CD4-positive, CD25-positive, alpha-beta regulatory T cell (primary cell): ENCODE data around the gene PDZK1. TPM values are rescaled to one million over a fixed set of nuclear protein-coding genes. Genes with fewer than 3 reads are reported as not detected.
"Not testable (repeated sequence)": the region's sequence is repeated elsewhere in the genome, so short reads cannot be mapped to it uniquely, and the experiment has no call there.

Experiments
- ATAC-seq, 2 donors: fragments of 150-1000 bp; cut with Tn5 transposase; one replicate each; pipeline ENCODE4 v1.10.0; 2021; ENCODE audit warnings: low read depth in 2 of 2, moderate number of reproducible peaks in 2 of 2, moderate library complexity in 1 of 2
- DNase-seq, 3 donors: peaks; one replicate each; pipeline versions ENCODE4 v3.0.0 to v3.0.0-alpha.2; 2012 to 2022; ENCODE audit warnings: mixed read lengths in 1 of 3
- H3K27ac ChIP-seq: one replicate; pipeline ENCODE4 v1.7.0; 2013; ENCODE audit warnings: mild to moderate bottlenecking, low read length; ENCODE audit not compliant: insufficient read depth, poor library complexity, severe bottlenecking
- H3K27me3 ChIP-seq: one replicate; pipeline ENCODE4 v1.7.0; 2013; ENCODE audit warnings: low read length; ENCODE audit not compliant: control insufficient read depth, insufficient read depth
- H3K36me3 ChIP-seq: one replicate; pipeline ENCODE4 v1.7.0; 2013; ENCODE audit warnings: mild to moderate bottlenecking, low read length, moderate library complexity; ENCODE audit not compliant: control insufficient read depth, insufficient read depth
- H3K4me1 ChIP-seq: 2 replicates; pipeline ENCODE4 v1.7.0; 2013; ENCODE audit warnings: mild to moderate bottlenecking, low read length; ENCODE audit not compliant: insufficient read depth, control insufficient read depth, poor library complexity, severe bottlenecking
- H3K4me3 ChIP-seq: one replicate; pipeline ENCODE4 v1.7.0; 2013; ENCODE audit warnings: low read depth, mild to moderate bottlenecking, low read length, moderate library complexity
- H3K9me3 ChIP-seq, 2 experiments: 1 replicate in 1 of 2; 2 replicates in 1 of 2; pipeline ENCODE4 v1.7.0; 2013; ENCODE audit warnings: low read length in 2 of 2, mild to moderate bottlenecking in 1 of 2, moderate library complexity in 1 of 2; ENCODE audit not compliant: control insufficient read depth in 2 of 2
- H3K27ac Mint-ChIP-seq, 3 donors: one replicate each; pipeline ENCODE4 v1.8.0; 2020 to 2022; ENCODE audit warnings: mild to moderate bottlenecking in 3 of 3, mixed read lengths in 3 of 3, moderate library complexity in 2 of 3
- H3K27me3 Mint-ChIP-seq: one replicate; pipeline ENCODE4 v1.8.0; 2022; ENCODE audit warnings: mild to moderate bottlenecking, mixed read lengths
- H3K36me3 Mint-ChIP-seq: one replicate; pipeline ENCODE4 v1.8.0; 2020; ENCODE audit warnings: mixed read lengths
- H3K4me1 Mint-ChIP-seq, 4 donors: one replicate each; pipeline ENCODE4 v1.8.0; 2020 to 2022; ENCODE audit warnings: mixed read lengths in 4 of 4, mild to moderate bottlenecking in 1 of 4
- H3K4me3 Mint-ChIP-seq, 4 donors: one replicate each; pipeline ENCODE4 v1.8.0; 2020 to 2022; ENCODE audit warnings: mild to moderate bottlenecking in 4 of 4, mixed read lengths in 4 of 4, moderate library complexity in 3 of 4
- H3K9me3 Mint-ChIP-seq, 7 donors: one replicate each; pipeline ENCODE4 v1.8.0; 2020 to 2022; ENCODE audit warnings: mixed read lengths in 7 of 7, mild to moderate bottlenecking in 3 of 7, moderate library complexity in 2 of 7
- polyA plus RNA-seq, 4 donors: library from polyadenylated mRNA; unstranded; fragments of 300-500 nt; fragmentation: Illumina TruSeq; gene quantifications; one replicate each; pipeline ENCODE4 v1.2.3, GENCODE V29; 2021
- total RNA-seq: library from RNA; stranded (reverse); gene quantifications from one replicate; pipeline ENCODE4 v1.2.3, GENCODE V29; 2022

PDZK1 gene
- total and polyA plus RNA-seq, 5 donors from 2014 or later = 0.15 to 0.16 TPM; not detected in 3

DNA sequence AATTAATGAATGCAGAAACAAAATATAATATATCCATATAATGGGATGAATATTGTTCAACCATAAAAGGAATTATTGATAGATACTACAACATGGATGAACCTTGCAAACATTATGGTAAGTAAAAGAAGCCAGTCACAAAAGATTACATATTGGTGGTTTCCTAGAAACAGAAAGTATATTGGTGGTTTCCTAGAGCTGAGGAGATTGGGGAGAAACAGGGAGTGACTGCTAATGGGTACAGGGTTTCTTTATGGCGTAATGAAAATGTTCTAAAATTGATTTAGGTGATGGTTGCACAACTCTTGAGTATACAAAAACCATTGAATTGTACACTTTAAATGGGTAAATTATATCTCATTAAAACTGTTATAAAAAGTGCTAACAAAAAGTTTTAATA lies 85.0 kb downstream of the PDZK1 start:
- not testable (repeated sequence) for DNase-seq

More for the DNA sequence above, 85.0 kb downstream of the PDZK1 start:
- H3K9me3 ChIP-seq, H3K27ac Mint-ChIP-seq, ATAC-seq, H3K27me3 Mint-ChIP-seq, H3K4me3 Mint-ChIP-seq, H3K9me3 Mint-ChIP-seq, H3K4me1 Mint-ChIP-seq, H3K4me3 ChIP-seq, H3K36me3 ChIP-seq, H3K36me3 Mint-ChIP-seq, H3K27me3 ChIP-seq, H3K27ac ChIP-seq, H3K4me1 ChIP-seq: not testable (repeated sequence)

Other genes starting within 250 kb of the PDZK1 start
- 39.0 TPM for gene GPR89A, start 99.4 kb downstream of the PDZK1 start, total RNA-seq
- 10 to 100 TPM; 21.9 to 31.3 (median 24.7) TPM for gene GPR89A, start 99.4 kb downstream of the PDZK1 start, polyA plus RNA-seq
- not detected for gene CD160, start 12.1 kb upstream of the PDZK1 start, total RNA-seq
- under 1 TPM in 3 of 4 donors, not detected in 1; 0.19 to 0.28 (median 0.21) TPM for gene CD160, start 12.1 kb upstream of the PDZK1 start, polyA plus RNA-seq
- 17.3 TPM for gene RNF115, start 116.7 kb upstream of the PDZK1 start, total RNA-seq
- gene RNF115, start 116.7 kb upstream of the PDZK1 start, polyA plus RNA-seq = 1 to 10 TPM; 4.1 to 7.6 (median 6.0) TPM
- gene POLR3C, start 116.8 kb upstream of the PDZK1 start, total RNA-seq = 30.3 TPM
- gene POLR3C, start 116.8 kb upstream of the PDZK1 start, polyA plus RNA-seq = 10 to 100 TPM; 45.1 to 52.2 (median 48.0) TPM
- 3.5 TPM for gene NUDT17, start 138.3 kb upstream of the PDZK1 start, total RNA-seq
- gene NUDT17, start 138.3 kb upstream of the PDZK1 start, polyA plus RNA-seq = 1 to 10 TPM; 1.6 to 4.8 (median 2.8) TPM
- 21.9 TPM for gene PIAS3, start 151.7 kb upstream of the PDZK1 start, total RNA-seq
- 10 to 100 TPM in 3 of 4 donors, 1 to 10 TPM in 1; 8.8 to 16.3 (median 11.8) TPM for gene PIAS3, start 151.7 kb upstream of the PDZK1 start, polyA plus RNA-seq
- 0.17 TPM for gene ANKRD35, start 178.5 kb upstream of the PDZK1 start, total RNA-seq
- gene ANKRD35, start 178.5 kb upstream of the PDZK1 start, polyA plus RNA-seq = under 1 TPM; 0.24 to 0.45 (median 0.29) TPM
- 1.1 TPM for gene ITGA10, start 202.7 kb upstream of the PDZK1 start, total RNA-seq
- under 1 TPM in 2 of 4 donors, not detected in 2; 0.21 to 0.23 TPM for gene ITGA10, start 202.7 kb upstream of the PDZK1 start, polyA plus RNA-seq
- 14.2 TPM for gene PEX11B, start 211.3 kb upstream of the PDZK1 start, total RNA-seq
- gene PEX11B, start 211.3 kb upstream of the PDZK1 start, polyA plus RNA-seq = 10 to 100 TPM; 50.4 to 71.8 (median 64.5) TPM
- gene RBM8A, start 220.1 kb upstream of the PDZK1 start, total RNA-seq = 143 TPM
- 100 to 1,000 TPM; 143 to 176 (median 154) TPM for gene RBM8A, start 220.1 kb upstream of the PDZK1 start, polyA plus RNA-seq